ENCODE data around the gene GRID2. TPM values are rescaled to one million over a fixed set of nuclear protein-coding genes. Genes with fewer than 3 reads are reported as not detected.

The GRID2 gene
- total RNA-seq, 1 experiment from 2014 or later: 2.2 TPM

- Histone ChIP-seq H3K79me2 (ENCODE audit: low read length) (no peaks in the 10 kb centered on the region), H3K27me3 (ENCODE audit: low read length) (no peaks in the 10 kb centered on the region), H3K27ac (ENCODE audit: low read length) (no peak overlapping the region), H3K9me2 (replicated peaks; ENCODE audit: low read length) (no peaks in the 10 kb centered on the region), H3K4me1 (ENCODE audit: insufficient read depth, low read length) (peaks cover 7% of the 10 kb centered on the region), H3K9me3 (ENCODE audit: low read length) (no peaks in the 10 kb centered on the region), H3K4me2 (ENCODE audit: low read length) (no peak overlapping the region), H3K9ac (ENCODE audit: low read length) (no peak overlapping the region), H2AFZ (ENCODE audit: low read length) (no peak overlapping the region), H3K4me3 (ENCODE audit: low read length) (no peak overlapping the region), H3K36me3 (ENCODE audit: low read depth, low read length) (no peaks in the 10 kb centered on the region), H4K20me1 (ENCODE audit: low read length) (no peaks in the 10 kb centered on the region), H3F3A (ENCODE audit: low read length, unreplicated experiment) (no peaks in the 10 kb centered on the region)
- intact Hi-C loops (cut with micrococcal nuclease): no loop called here
- ATAC-seq (no peak), DNase-seq (no peak)
- POLR2A ChIA-PET (ENCODE audit: unreplicated experiment): no interaction called here
- no peak for TF ChIP-seq EZH2 (IDR thresholded peaks at IDR 0.05; ENCODE audit: low read length, unreplicated experiment)
- TF ChIP-seq EZH2phosphoT487 (IDR thresholded peaks at IDR 0.05; ENCODE audit: borderline replicate concordance, low read length): no peak
- TF ChIP-seq, protein P1, sequence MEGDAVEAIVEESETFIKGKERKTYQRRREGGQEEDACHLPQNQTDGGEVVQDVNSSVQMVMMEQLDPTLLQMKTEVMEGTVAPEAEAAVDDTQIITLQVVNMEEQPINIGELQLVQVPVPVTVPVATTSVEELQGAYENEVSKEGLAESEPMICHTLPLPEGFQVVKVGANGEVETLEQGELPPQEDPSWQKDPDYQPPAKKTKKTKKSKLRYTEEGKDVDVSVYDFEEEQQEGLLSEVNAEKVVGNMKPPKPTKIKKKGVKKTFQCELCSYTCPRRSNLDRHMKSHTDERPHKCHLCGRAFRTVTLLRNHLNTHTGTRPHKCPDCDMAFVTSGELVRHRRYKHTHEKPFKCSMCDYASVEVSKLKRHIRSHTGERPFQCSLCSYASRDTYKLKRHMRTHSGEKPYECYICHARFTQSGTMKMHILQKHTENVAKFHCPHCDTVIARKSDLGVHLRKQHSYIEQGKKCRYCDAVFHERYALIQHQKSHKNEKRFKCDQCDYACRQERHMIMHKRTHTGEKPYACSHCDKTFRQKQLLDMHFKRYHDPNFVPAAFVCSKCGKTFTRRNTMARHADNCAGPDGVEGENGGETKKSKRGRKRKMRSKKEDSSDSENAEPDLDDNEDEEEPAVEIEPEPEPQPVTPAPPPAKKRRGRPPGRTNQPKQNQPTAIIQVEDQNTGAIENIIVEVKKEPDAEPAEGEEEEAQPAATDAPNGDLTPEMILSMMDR (conservative IDR thresholded peaks at IDR 0.05; ENCODE audit: low read depth, low read length): no peak
- CTCF ChIA-PET: no interaction called here
- no TSS peak for BruUV-seq (replicated peaks)
Measured at GRCh38 chr4:92265021-92265420, 38.7 kb upstream of the GRID2 start.

- Histone ChIP-seq H3K4me2 (ENCODE audit: low read length) (no peak overlapping the region), H3F3A (ENCODE audit: low read length, unreplicated experiment) (no peaks in the 10 kb centered on the region), H3K27ac (ENCODE audit: low read length) (no peak overlapping the region), H3K9me3 (ENCODE audit: low read length) (no peaks in the 10 kb centered on the region), H3K4me3 (ENCODE audit: low read length) (no peak overlapping the region), H2AFZ (ENCODE audit: low read length) (no peak overlapping the region), H3K27me3 (ENCODE audit: low read length) (no peaks in the 10 kb centered on the region), H4K20me1 (ENCODE audit: low read length) (no peaks in the 10 kb centered on the region), H3K4me1 (ENCODE audit: insufficient read depth, low read length) (peaks cover 7% of the 10 kb centered on the region), H3K9ac (ENCODE audit: low read length) (no peak overlapping the region), H3K79me2 (ENCODE audit: low read length) (no peaks in the 10 kb centered on the region), H3K9me2 (replicated peaks; ENCODE audit: low read length) (no peaks in the 10 kb centered on the region), H3K36me3 (ENCODE audit: low read depth, low read length) (no peaks in the 10 kb centered on the region)
- POLR2A ChIA-PET (ENCODE audit: unreplicated experiment): no interaction called here
- ATAC-seq: no peak
- BruUV-seq (replicated peaks): no TSS peak
- intact Hi-C loops (cut with micrococcal nuclease): no loop called here
- no peak for DNase-seq
- TF ChIP-seq EZH2phosphoT487 (IDR thresholded peaks at IDR 0.05; ENCODE audit: borderline replicate concordance, low read length): no peak
- TF ChIP-seq, protein P1 (conservative IDR thresholded peaks at IDR 0.05; ENCODE audit: low read depth, low read length): no peak
- TF ChIP-seq EZH2 (IDR thresholded peaks at IDR 0.05; ENCODE audit: low read length, unreplicated experiment): no peak
- CTCF ChIA-PET: no interaction called here
Measured at GRCh38 chr4:92265798-92266197, 38.0 kb upstream of the GRID2 start.

- Histone ChIP-seq H3K79me2 (ENCODE audit: low read length) (no peaks in the 10 kb centered on the region), H3K9ac (ENCODE audit: low read length) (no peak overlapping the region), H3K9me2 (replicated peaks; ENCODE audit: low read length) (no peaks in the 10 kb centered on the region), H3K27me3 (ENCODE audit: low read length) (no peaks in the 10 kb centered on the region), H3K4me3 (ENCODE audit: low read length) (no peak overlapping the region), H3K4me1 (ENCODE audit: insufficient read depth, low read length) (peaks cover 7% of the 10 kb centered on the region), H3K36me3 (ENCODE audit: low read depth, low read length) (no peaks in the 10 kb centered on the region), H3K9me3 (ENCODE audit: low read length) (no peaks in the 10 kb centered on the region), H4K20me1 (ENCODE audit: low read length) (no peaks in the 10 kb centered on the region), H3F3A (ENCODE audit: low read length, unreplicated experiment) (no peaks in the 10 kb centered on the region), H3K27ac (ENCODE audit: low read length) (no peak overlapping the region), H3K4me2 (ENCODE audit: low read length) (no peak overlapping the region), H2AFZ (ENCODE audit: low read length) (no peak overlapping the region)
- DNase-seq: no peak
- BruUV-seq (replicated peaks): no TSS peak
- ATAC-seq: no peak
- ChIA-PET CTCF (no interaction called here), POLR2A (ENCODE audit: unreplicated experiment) (no interaction called here)
- intact Hi-C loops (cut with micrococcal nuclease): no loop called here
- TF ChIP-seq EZH2 (IDR thresholded peaks at IDR 0.05; ENCODE audit: low read length, unreplicated experiment): no peak
- TF ChIP-seq EZH2phosphoT487 (IDR thresholded peaks at IDR 0.05; ENCODE audit: borderline replicate concordance, low read length): no peak
- TF ChIP-seq, protein P1 (conservative IDR thresholded peaks at IDR 0.05; ENCODE audit: low read depth, low read length): no peak
Measured at GRCh38 chr4:92266521-92266920, 37.2 kb upstream of the GRID2 start.
